Islet precursor cell (in vitro differentiated cells): ENCODE data around the gene EIF4H.
"Not testable (repeated sequence)": the region's sequence is repeated elsewhere in the genome, so short reads cannot be mapped to it uniquely, and the experiment has no call there.

Source experiments
- DNase-seq: peaks from one replicate; pipeline ENCODE4 v3.0.0-alpha.2; 2018

Gene EIF4H

GRCh38 chr7:74202841-74203556 lies 28.8 kb downstream of the EIF4H start:
- peak; percentile 63 for DNase-seq

- no peak for DNase-seq
These were observed 29.9 kb downstream of the EIF4H start for GRCh38 chr7:74203956-74204618.

GRCh38 chr7:74206052-74206451 lies 31.9 kb downstream of the EIF4H start:
- DNase-seq, result not testable (repeated sequence)

GRCh38 chr7:74206589-74207120 lies 32.5 kb downstream of the EIF4H start:
- peak; percentile 92 for DNase-seq

GRCh38 chr7:74207586-74207985 lies 33.4 kb downstream of the EIF4H start:
- no peak for DNase-seq

GRCh38 chr7:74208241-74208640 lies 34.1 kb downstream of the EIF4H start:
- DNase-seq, result not testable (repeated sequence)

- DNase-seq, result no peak
These were observed 38.5 kb downstream of the EIF4H start for GRCh38 chr7:74212661-74213060.

GRCh38 chr7:74214816-74215630 lies 40.9 kb downstream of the EIF4H start:
- DNase-seq, result no peak

- DNase-seq, result no peak
These were observed 41.8 kb downstream of the EIF4H start for GRCh38 chr7:74215921-74216320.

- DNase-seq, result no peak
These were observed 42.2 kb downstream of the EIF4H start for GRCh38 chr7:74216361-74216761.

- no peak for DNase-seq
These were observed 43.5 kb downstream of the EIF4H start for GRCh38 chr7:74217455-74218342.

GRCh38 chr7:74218343-74218698 lies 44.2 kb downstream of the EIF4H start:
- DNase-seq, result no peak

- no peak for DNase-seq
These were observed 45.3 kb downstream of the EIF4H start for GRCh38 chr7:74219416-74219815.

- no peak for DNase-seq
These were observed 46.1 kb downstream of the EIF4H start for GRCh38 chr7:74220229-74220628.

GRCh38 chr7:74221713-74222112 lies 47.6 kb downstream of the EIF4H start:
- no peak for DNase-seq

- DNase-seq, result no peak
These were observed 48.9 kb downstream of the EIF4H start for GRCh38 chr7:74222851-74223710.

GRCh38 chr7:74223711-74224510 lies 49.8 kb downstream of the EIF4H start:
- DNase-seq, result no peak

- DNase-seq, result no peak
These were observed 50.3 kb downstream of the EIF4H start for GRCh38 chr7:74224511-74224832.

- not testable (repeated sequence) for DNase-seq
These were observed 50.8 kb downstream of the EIF4H start for GRCh38 chr7:74224907-74225306.

GRCh38 chr7:74225400-74225799 lies 51.2 kb downstream of the EIF4H start:
- no peak for DNase-seq

GRCh38 chr7:74226633-74227032 lies 52.5 kb downstream of the EIF4H start:
- no peak for DNase-seq
